PC-9 (cell line): ENCODE results near the gene TMCC1. TPM values are rescaled to one million over a fixed set of nuclear protein-coding genes. Genes with fewer than 3 reads are reported as not detected.

Source experiments
- BruUV-seq: library from RNA; stranded (reverse); fragments of 400-500 nt; replicated peaks from 2 replicates; lab custom pipeline; 2021; lab: Mats Ljungman, UMichigan
- CTCF ChIA-PET: fragments of 300-600 bp; sonication (Branson Sonifier 250); formaldehyde crosslinking; loops from one replicate; lab custom pipeline; 2022; ENCODE audit warnings: antibody characterized with exemption; lab: Charles Lee
- POLR2A ChIA-PET: fragments of 300-600 bp; sonication (Branson Sonifier 250); formaldehyde crosslinking; loops from one replicate; lab custom pipeline; 2022; ENCODE audit warnings: antibody characterized with exemption; ENCODE audit not compliant: unreplicated experiment; lab: Charles Lee
- DNase-seq, 2 experiments: peaks; one replicate each; pipeline versions ENCODE4 v3.0.0 to v3.0.0-alpha.2; 2015 to 2022; ENCODE audit warnings: mixed read lengths in 1 of 2
- H2AFZ ChIP-seq: fragments of 200-600 bp; sonication (generic); 2 replicates; pipeline ENCODE4 v1.8.1; 2017; ENCODE audit warnings: antibody characterized with exemption
- H3F3A ChIP-seq: fragments of 200-600 bp; sonication (generic); 2 replicates; pipeline ENCODE4 v1.8.1; 2017; ENCODE audit warnings: antibody characterized with exemption, mild to moderate bottlenecking, low read depth; ENCODE audit not compliant: insufficient read depth
- H3K27ac ChIP-seq: fragments of 200-600 bp; sonication (generic); 2 replicates; pipeline ENCODE4 v1.6.1; 2016; ENCODE audit warnings: mixed run types
- H3K27me3 ChIP-seq: fragments of 200-600 bp; sonication (generic); 2 replicates; pipeline ENCODE4 v1.6.1; 2016; ENCODE audit warnings: low read depth, mixed run types; ENCODE audit not compliant: insufficient read depth
- H3K36me3 ChIP-seq: fragments of 200-600 bp; sonication (generic); 2 replicates; pipeline ENCODE4 v1.6.1; 2016; ENCODE audit warnings: low read depth, mixed run types
- H3K4me1 ChIP-seq: fragments of 200-600 bp; sonication (generic); replicated peaks from 2 replicates; pipeline ENCODE4 v1.6.1; 2016; ENCODE audit warnings: mixed run types; ENCODE audit not compliant: insufficient read depth
- H3K4me2 ChIP-seq: fragments of 200-600 bp; sonication (generic); 2 replicates; pipeline ENCODE4 v1.6.1; 2017; ENCODE audit warnings: mixed run types
- H3K4me3 ChIP-seq: fragments of 200-600 bp; sonication (generic); 2 replicates; pipeline ENCODE4 v1.6.1; 2016; ENCODE audit warnings: mixed run types
- H3K79me2 ChIP-seq: fragments of 200-600 bp; sonication (generic); 2 replicates; pipeline ENCODE4 v1.6.1; 2017; ENCODE audit warnings: low read depth, mixed run types
- H3K9me2 ChIP-seq: fragments of 200-600 bp; sonication (generic); 2 replicates; pipeline ENCODE4 v1.8.1; 2017; ENCODE audit warnings: mild to moderate bottlenecking; ENCODE audit not compliant: insufficient read depth
- H3K9me3 ChIP-seq: fragments of 200-600 bp; sonication (generic); 2 replicates; pipeline ENCODE4 v1.8.1; 2016; ENCODE audit warnings: low read depth; ENCODE audit not compliant: insufficient read depth
- H4K20me1 ChIP-seq: fragments of 200-600 bp; sonication (generic); 2 replicates; pipeline ENCODE4 v1.8.1; 2017; ENCODE audit not compliant: insufficient read depth
- EZH2 ChIP-seq: fragments of 200-600 bp; sonication (generic); IDR thresholded peaks from 2 replicates; pipeline ENCODE4 v1.8.0; 2017; ENCODE audit warnings: antibody characterized with exemption, low read depth
- intact Hi-C: fragments of 100-400 bp; cut with micrococcal nuclease; formaldehyde crosslinking; loops from one replicate; pipeline ENCODE4 v1.10.0; 2022; ENCODE audit not compliant: unreplicated experiment
- total RNA-seq: library from RNA; stranded (reverse); gene quantifications from 2 replicates; pipeline ENCODE4 v1.2.3, GENCODE V29; 2021
- TF ChIP-seq, protein P1 (sequence below): fragments of 200-600 bp; sonication (generic); conservative IDR thresholded peaks from 2 replicates; pipeline ENCODE4 v1.6.1; 2017; ENCODE audit warnings: mixed run types, antibody characterized with exemption, mild to moderate bottlenecking, moderate library complexity

The TMCC1 gene
- total RNA-seq, 1 experiment from 2014 or later, result 41.4 TPM

DNA sequence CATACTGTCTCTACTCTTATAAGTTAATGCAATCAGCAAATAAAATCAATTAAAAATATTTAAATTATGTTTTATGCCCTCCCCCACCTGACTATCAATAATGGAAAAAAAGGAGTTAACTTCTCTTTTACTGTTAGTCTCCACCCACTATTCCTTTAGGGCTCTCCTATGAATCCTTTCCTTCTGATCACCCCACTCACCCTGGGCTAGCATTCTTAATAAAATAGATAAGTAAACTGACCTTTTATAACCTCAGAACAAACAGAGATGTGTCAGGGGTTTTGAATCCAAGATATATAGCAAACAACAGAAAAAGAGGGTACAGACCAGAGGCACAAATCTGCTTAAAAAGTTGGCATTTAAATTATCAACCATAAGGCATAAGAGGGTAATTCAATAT lies 171.0 kb downstream of the TMCC1 start:
- no peak for TF ChIP-seq EZH2
- TF ChIP-seq, protein P1, sequence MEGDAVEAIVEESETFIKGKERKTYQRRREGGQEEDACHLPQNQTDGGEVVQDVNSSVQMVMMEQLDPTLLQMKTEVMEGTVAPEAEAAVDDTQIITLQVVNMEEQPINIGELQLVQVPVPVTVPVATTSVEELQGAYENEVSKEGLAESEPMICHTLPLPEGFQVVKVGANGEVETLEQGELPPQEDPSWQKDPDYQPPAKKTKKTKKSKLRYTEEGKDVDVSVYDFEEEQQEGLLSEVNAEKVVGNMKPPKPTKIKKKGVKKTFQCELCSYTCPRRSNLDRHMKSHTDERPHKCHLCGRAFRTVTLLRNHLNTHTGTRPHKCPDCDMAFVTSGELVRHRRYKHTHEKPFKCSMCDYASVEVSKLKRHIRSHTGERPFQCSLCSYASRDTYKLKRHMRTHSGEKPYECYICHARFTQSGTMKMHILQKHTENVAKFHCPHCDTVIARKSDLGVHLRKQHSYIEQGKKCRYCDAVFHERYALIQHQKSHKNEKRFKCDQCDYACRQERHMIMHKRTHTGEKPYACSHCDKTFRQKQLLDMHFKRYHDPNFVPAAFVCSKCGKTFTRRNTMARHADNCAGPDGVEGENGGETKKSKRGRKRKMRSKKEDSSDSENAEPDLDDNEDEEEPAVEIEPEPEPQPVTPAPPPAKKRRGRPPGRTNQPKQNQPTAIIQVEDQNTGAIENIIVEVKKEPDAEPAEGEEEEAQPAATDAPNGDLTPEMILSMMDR, result no peak
- H4K20me1 ChIP-seq, result no peaks in the 10 kb centered on the region
- intact Hi-C loops, result no loop called here
- no peak overlapping the region for H3K4me3 ChIP-seq
- H3K4me2 ChIP-seq, result peak overlapping the region; percentile 31; the same call in 1 of the 2 replicates
- peaks cover 10% of the 10 kb centered on the region for H3F3A ChIP-seq
- H3K9me3 ChIP-seq, result no peaks in the 10 kb centered on the region
- no peaks in the 10 kb centered on the region for H3K9me2 ChIP-seq
- DNase-seq, result no peak
- H3K27me3 ChIP-seq, result no peaks in the 10 kb centered on the region
- H3K27ac ChIP-seq, result peak overlapping the region; percentile 43
- peaks cover 92% of the 10 kb centered on the region for H3K79me2 ChIP-seq
- ChIA-PET CTCF (no interaction called here), POLR2A (interaction anchor here (0.6 kb wide), 1 partner anchor 97 kb away, joined by 16 read pairs; no protein-coding TSS in a partner anchor)
- H2AFZ ChIP-seq, result no peak overlapping the region
- peaks cover 30% of the 10 kb centered on the region for H3K4me1 ChIP-seq
- peaks cover 4% of the 10 kb centered on the region; the same call in 1 of the 2 replicates for H3K36me3 ChIP-seq
- BruUV-seq, result no TSS peak

DNA sequence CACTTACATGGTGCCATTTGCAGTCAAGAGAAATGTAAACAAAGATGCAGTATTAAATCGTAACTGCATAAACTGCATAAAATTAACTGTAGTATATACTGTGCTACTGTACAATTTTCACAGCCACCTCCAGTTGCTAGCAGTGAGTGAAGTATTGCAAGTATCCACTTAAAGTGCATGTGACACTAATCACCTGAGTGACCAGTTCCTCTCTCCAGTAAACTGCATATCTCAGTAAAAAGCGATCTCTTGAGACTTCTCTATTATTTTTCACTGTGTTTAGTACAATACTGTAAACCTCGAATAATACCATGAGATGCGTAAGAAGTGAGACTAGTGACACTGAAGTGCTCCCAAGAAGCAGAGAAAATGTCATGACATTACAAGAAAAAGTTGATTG lies 175.3 kb downstream of the TMCC1 start:
- H3K9me3 ChIP-seq, result no peaks in the 10 kb centered on the region
- no peak for TF ChIP-seq EZH2
- TF ChIP-seq, protein P1, result no peak
- no peaks in the 10 kb centered on the region for H3K9me2 ChIP-seq
- peaks cover 10% of the 10 kb centered on the region for H3K4me1 ChIP-seq
- H3K36me3 ChIP-seq, result peaks cover 4% of the 10 kb centered on the region; the same call in 1 of the 2 replicates
- H3K4me3 ChIP-seq, result no peak overlapping the region
- no TSS peak for BruUV-seq
- DNase-seq, result no peak
- H4K20me1 ChIP-seq, result no peaks in the 10 kb centered on the region
- ChIA-PET POLR2A (no interaction called here), CTCF (no interaction called here)
- H2AFZ ChIP-seq, result no peak overlapping the region
- H3K27me3 ChIP-seq, result no peaks in the 10 kb centered on the region
- H3K4me2 ChIP-seq, result no peak overlapping the region
- no peak overlapping the region for H3K27ac ChIP-seq
- intact Hi-C loops, result no loop called here
- no peaks in the 10 kb centered on the region for H3F3A ChIP-seq
- peaks cover 85% of the 10 kb centered on the region for H3K79me2 ChIP-seq

DNA sequence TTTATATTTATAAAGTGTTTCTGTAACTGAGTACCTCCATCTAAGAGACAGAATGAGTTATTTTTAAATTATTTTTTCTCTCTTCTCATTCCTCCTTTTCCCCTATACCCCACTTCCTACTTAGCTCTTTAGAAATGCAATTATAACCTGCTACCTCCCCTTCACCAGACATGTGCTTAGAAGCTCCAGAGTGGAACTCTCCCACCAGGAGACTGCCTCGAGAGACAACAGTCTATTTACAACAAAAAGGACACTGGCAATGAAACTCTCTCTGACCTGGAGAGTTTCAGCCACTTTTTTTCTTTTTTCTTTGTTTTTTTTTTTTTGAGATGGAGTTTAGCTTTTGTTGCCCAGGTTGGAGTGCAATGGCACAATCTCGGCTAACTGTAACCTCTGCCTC lies 177.7 kb downstream of the TMCC1 start:
- TF ChIP-seq EZH2, result no peak
- TF ChIP-seq, protein P1, result no peak
- POLR2A ChIA-PET, result no interaction called here

More for the DNA sequence above, 177.7 kb downstream of the TMCC1 start:
- Histone ChIP-seq H3F3A (no peaks in the 10 kb centered on the region), H4K20me1 (no peaks in the 10 kb centered on the region), H3K27me3 (no peaks in the 10 kb centered on the region), H3K4me1 (no peaks in the 10 kb centered on the region), H3K4me3 (no peak overlapping the region), H3K79me2 (peaks cover 77% of the 10 kb centered on the region), H3K9me2 (no peaks in the 10 kb centered on the region), H3K4me2 (no peak overlapping the region), H2AFZ (no peak overlapping the region), H3K36me3 (peaks cover 4% of the 10 kb centered on the region; the same call in 1 of the 2 replicates), H3K27ac (no peak overlapping the region), H3K9me3 (no peaks in the 10 kb centered on the region)
- DNase-seq, result no peak
- BruUV-seq, result no TSS peak
- CTCF ChIA-PET, result no interaction called here
- intact Hi-C loops, result no loop called here
